GM18502 (cell line): ENCODE data around the gene FRMD6.
A peak's percentile ranks its signal among the peaks of the same experiment; 100 is the strongest.

Source experiments
- ATAC-seq: cut with Tn5 transposase; IDR thresholded peaks from one replicate; pipeline ENCODE4 v1.9.1; 2021; ENCODE audit warnings: mild to moderate bottlenecking; ENCODE audit not compliant: unreplicated experiment, poor library complexity

FRMD6 gene

GRCh38 chr14:51651388-51652167 lies at the start of gene FRMD6:
Gene FRMD6 (plus strand): TSS chr14:51651910. CDS start chr14:51689837, 37,927 bp downstream.
- peak; percentile 77 for ATAC-seq

- ATAC-seq: no peak
Observed at GRCh38 chr14:51602310-51602709, 49.4 kb upstream of the FRMD6 start.

GRCh38 chr14:51603495-51603894 lies 48.2 kb upstream of the FRMD6 start:
- no peak for ATAC-seq

GRCh38 chr14:51604073-51604472 lies 47.6 kb upstream of the FRMD6 start:
- no peak for ATAC-seq

GRCh38 chr14:51605575-51605974 lies 46.1 kb upstream of the FRMD6 start:
- no peak for ATAC-seq

- no peak for ATAC-seq
Observed at GRCh38 chr14:51607711-51608110, 44.0 kb upstream of the FRMD6 start.

- ATAC-seq: no peak
Observed at GRCh38 chr14:51609251-51609954, 42.3 kb upstream of the FRMD6 start.

GRCh38 chr14:51609955-51610283 lies 41.8 kb upstream of the FRMD6 start:
- ATAC-seq: no peak

- ATAC-seq: no peak
Observed at GRCh38 chr14:51610771-51611170, 40.9 kb upstream of the FRMD6 start.

GRCh38 chr14:51612449-51612848 lies 39.3 kb upstream of the FRMD6 start:
- ATAC-seq: no peak

- no peak for ATAC-seq
Observed at GRCh38 chr14:51613416-51613815, 38.3 kb upstream of the FRMD6 start.

- ATAC-seq: no peak
Observed at GRCh38 chr14:51614707-51615106, 37.0 kb upstream of the FRMD6 start.

GRCh38 chr14:51616256-51616655 lies 35.5 kb upstream of the FRMD6 start:
- ATAC-seq: no peak

GRCh38 chr14:51616724-51617409 lies 34.8 kb upstream of the FRMD6 start:
- no peak for ATAC-seq

GRCh38 chr14:51619561-51619960 lies 32.1 kb upstream of the FRMD6 start:
- ATAC-seq: no peak

- no peak for ATAC-seq
Observed at GRCh38 chr14:51620056-51620455, 31.7 kb upstream of the FRMD6 start.

- ATAC-seq: no peak
Observed at GRCh38 chr14:51621654-51622053, 30.1 kb upstream of the FRMD6 start.

GRCh38 chr14:51622376-51622775 lies 29.3 kb upstream of the FRMD6 start:
- ATAC-seq: no peak

GRCh38 chr14:51624955-51625569 lies 26.6 kb upstream of the FRMD6 start:
- no peak for ATAC-seq

GRCh38 chr14:51626185-51626584 lies 25.5 kb upstream of the FRMD6 start:
- ATAC-seq: no peak

- ATAC-seq: no peak
Observed at GRCh38 chr14:51626788-51627187, 24.9 kb upstream of the FRMD6 start.
